ENCODE data around the gene CCDC43.

DNA sequence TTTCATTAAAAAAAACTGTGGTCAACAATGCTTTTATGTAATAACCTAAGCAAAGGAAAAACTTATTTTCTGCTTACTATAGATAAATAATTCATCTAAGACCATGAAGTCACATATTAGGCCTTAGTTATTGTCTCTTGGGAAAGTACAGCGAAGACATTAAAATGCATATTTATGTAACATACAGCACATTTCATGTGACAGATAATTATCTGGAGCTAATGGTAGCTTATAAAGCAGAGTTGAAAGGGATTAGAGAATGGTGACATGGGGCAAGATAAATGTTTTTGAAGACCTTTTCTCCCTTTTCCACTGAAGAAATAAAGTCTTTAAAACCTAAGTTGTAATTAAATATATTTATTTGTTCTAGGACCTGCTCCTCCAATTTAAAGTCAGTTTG is 23.6 kb downstream of the CCDC43 start:
- TF ChIP-seq, protein P1, sequence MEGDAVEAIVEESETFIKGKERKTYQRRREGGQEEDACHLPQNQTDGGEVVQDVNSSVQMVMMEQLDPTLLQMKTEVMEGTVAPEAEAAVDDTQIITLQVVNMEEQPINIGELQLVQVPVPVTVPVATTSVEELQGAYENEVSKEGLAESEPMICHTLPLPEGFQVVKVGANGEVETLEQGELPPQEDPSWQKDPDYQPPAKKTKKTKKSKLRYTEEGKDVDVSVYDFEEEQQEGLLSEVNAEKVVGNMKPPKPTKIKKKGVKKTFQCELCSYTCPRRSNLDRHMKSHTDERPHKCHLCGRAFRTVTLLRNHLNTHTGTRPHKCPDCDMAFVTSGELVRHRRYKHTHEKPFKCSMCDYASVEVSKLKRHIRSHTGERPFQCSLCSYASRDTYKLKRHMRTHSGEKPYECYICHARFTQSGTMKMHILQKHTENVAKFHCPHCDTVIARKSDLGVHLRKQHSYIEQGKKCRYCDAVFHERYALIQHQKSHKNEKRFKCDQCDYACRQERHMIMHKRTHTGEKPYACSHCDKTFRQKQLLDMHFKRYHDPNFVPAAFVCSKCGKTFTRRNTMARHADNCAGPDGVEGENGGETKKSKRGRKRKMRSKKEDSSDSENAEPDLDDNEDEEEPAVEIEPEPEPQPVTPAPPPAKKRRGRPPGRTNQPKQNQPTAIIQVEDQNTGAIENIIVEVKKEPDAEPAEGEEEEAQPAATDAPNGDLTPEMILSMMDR (optimal IDR thresholded peaks at IDR 0.05 in 1 of 3, IDR thresholded peaks at IDR 0.05 in 1 of 3, conservative IDR thresholded peaks at IDR 0.05 in 1 of 3; ENCODE audit: extremely low read depth in 1 of 3, insufficient read depth in 2 of 3, low read length in 3 of 3): no peak
- no peak for TF ChIP-seq EZH2 (IDR thresholded peaks at IDR 0.05; ENCODE audit: low read length)

All from keratinocyte (primary cell).